GM19239 (cell line): Measurements from ENCODE around the gene C6.
A peak's percentile ranks its signal among the peaks of the same experiment; 100 is the strongest.
"Not testable (repeated sequence)": the region's sequence is repeated elsewhere in the genome, so short reads cannot be mapped to it uniquely, and the experiment has no call there.

ENCODE experiments used
- DNase-seq: peaks from one replicate; pipeline ENCODE4 v3.0.0; 2011; ENCODE audit warnings: low spot score; ENCODE audit not compliant: insufficient read length
- FAIRE-seq: peaks from 2 replicates; lab custom pipeline; 2011; peaks lifted over from hg19 to GRCh38; lab: Jason Lieb, UNC

Gene C6

GRCh38 chr5:41213340-41213739, at the start of gene C6:
C6 (minus strand) TSS chr5:41213532; CDS start chr5:41203230, 10,302 bp downstream.
- FAIRE-seq, result no peak
- DNase-seq, result no peak

GRCh38 chr5:41256400-41256799, 43.1 kb upstream of the C6 start:
- no peak for FAIRE-seq
- no peak for DNase-seq

- FAIRE-seq, result no peak
- DNase-seq, result no peak
These were observed 39.8 kb upstream of the C6 start for GRCh38 chr5:41253109-41253508.

GRCh38 chr5:41252036-41252435, 38.7 kb upstream of the C6 start:
- no peak for DNase-seq
- FAIRE-seq, result no peak

- no peak for DNase-seq
- no peak for FAIRE-seq
These were observed 37.1 kb upstream of the C6 start for GRCh38 chr5:41250351-41250987.

- FAIRE-seq (no peak), DNase-seq (no peak)
These were observed 33.8 kb upstream of the C6 start for GRCh38 chr5:41247135-41247534.

- no peak for DNase-seq
- FAIRE-seq, result no peak
These were observed 33.0 kb upstream of the C6 start for GRCh38 chr5:41246376-41246775.

- no peak for DNase-seq
- no peak for FAIRE-seq
These were observed 30.2 kb upstream of the C6 start for GRCh38 chr5:41243558-41243957.

- FAIRE-seq (no peak), DNase-seq (no peak)
These were observed 27.7 kb upstream of the C6 start for GRCh38 chr5:41240985-41241384.

GRCh38 chr5:41240390-41240789, 27.1 kb upstream of the C6 start:
- FAIRE-seq (no peak), DNase-seq (no peak)

GRCh38 chr5:41234475-41234874, 21.1 kb upstream of the C6 start:
- DNase-seq (no peak), FAIRE-seq (no peak)

- FAIRE-seq (no peak), DNase-seq (no peak)
These were observed 19.5 kb upstream of the C6 start for GRCh38 chr5:41232797-41233196.

GRCh38 chr5:41230276-41230675, 16.9 kb upstream of the C6 start:
- DNase-seq, FAIRE-seq: not testable (repeated sequence)

GRCh38 chr5:41223962-41224361, 10.6 kb upstream of the C6 start:
- FAIRE-seq (peak; percentile 28), DNase-seq (no peak)

GRCh38 chr5:41219658-41220269, 6.4 kb upstream of the C6 start:
- DNase-seq (no peak), FAIRE-seq (no peak)

GRCh38 chr5:41218929-41219657, 5.8 kb upstream of the C6 start:
- FAIRE-seq (no peak), DNase-seq (no peak)

- no peak for FAIRE-seq
- no peak for DNase-seq
These were observed 850 bp upstream of the C6 start for GRCh38 chr5:41214182-41214581.

GRCh38 chr5:41212935-41213334, 397 bp downstream of the C6 start:
- no peak for FAIRE-seq

GRCh38 chr5:41211417-41211816, 1.9 kb downstream of the C6 start:
- no peak for DNase-seq
- FAIRE-seq, result no peak

More at GRCh38 chr5:41212935-41213334, 397 bp downstream of the C6 start:
- DNase-seq, result no peak

GRCh38 chr5:41205475-41205874, 7.9 kb downstream of the C6 start:
- FAIRE-seq, DNase-seq: not testable (repeated sequence)

GRCh38 chr5:41203033-41203432, 10.3 kb downstream of the C6 start:
- no peak for DNase-seq
- no peak for FAIRE-seq
